Esophagus (tissue), 2 donors: ENCODE data around the gene MLYCD. TPM values are rescaled to one million over a fixed set of nuclear protein-coding genes. Genes with fewer than 3 reads are reported as not detected.

Source experiments
- H3K27ac ChIP-seq, 2 donors: one replicate each; pipeline ENCODE4 v1.5.1; 2013; ENCODE audit warnings: low read depth in 2 of 2, mild to moderate bottlenecking in 2 of 2, inconsistent platforms in 1 of 2, low read length in 1 of 2, moderate library complexity in 1 of 2
- H3K27me3 ChIP-seq, 2 donors: one replicate each; pipeline ENCODE4 v1.6.1; 2013; ENCODE audit warnings: low read length in 2 of 2, control low read depth in 1 of 2, mild to moderate bottlenecking in 1 of 2; ENCODE audit not compliant: insufficient read depth in 2 of 2, control insufficient read depth in 1 of 2
- H3K36me3 ChIP-seq, 2 donors: one replicate each; pipeline ENCODE4 v1.6.1; 2013; ENCODE audit warnings: low read length in 1 of 2; ENCODE audit not compliant: control insufficient read depth in 2 of 2, insufficient read depth in 2 of 2
- H3K4me1 ChIP-seq, 2 donors: one replicate each; pipeline ENCODE4 v1.6.1; 2013; ENCODE audit warnings: low read length in 1 of 2; ENCODE audit not compliant: control insufficient read depth in 2 of 2, insufficient read depth in 2 of 2
- H3K4me3 ChIP-seq, 2 donors: one replicate each; pipeline ENCODE4 v1.5.1; 2013; ENCODE audit warnings: low read length in 2 of 2, mild to moderate bottlenecking in 2 of 2, low read depth in 1 of 2, moderate library complexity in 1 of 2
- H3K9me3 ChIP-seq, 2 donors: one replicate each; pipeline ENCODE4 v1.6.1; 2013; ENCODE audit warnings: mild to moderate bottlenecking in 2 of 2, low read depth in 1 of 2, low read length in 1 of 2, moderate library complexity in 1 of 2; ENCODE audit not compliant: control insufficient read depth in 2 of 2, insufficient read depth in 1 of 2
- WGBS, 2 donors: extraction: QIAGEN DNeasy Blood & Tissue Kit; methylation state at CpG; one replicate each; pipeline ENCODE4 v1.1.7; 2013; 5-methylcytosine and 5-hydroxymethylcytosine counted together
- polyA plus RNA-seq, 2 donors: library from polyadenylated mRNA; stranded (reverse); fragments of 200-250 nt; gene quantifications; one replicate each; pipeline ENCODE4 v1.2.3, GENCODE V29; 2013
- donor health status: healthy with polysubstance abuse.
- donor health status: Bipolar disorder and iron deficiency.

The MLYCD gene
- polyA plus RNA-seq, 2 donors = 1.6 to 2.4 TPM

GRCh38 chr16:83973077-83973476 lies 74.2 kb downstream of the MLYCD start:
- H3K36me3 ChIP-seq = no peaks in the 10 kb centered on the region
- H3K27me3 ChIP-seq = no peaks in the 10 kb centered on the region
- H3K4me3 ChIP-seq = no peak overlapping the region
- no peak overlapping the region for H3K27ac ChIP-seq
- H3K4me1 ChIP-seq = no peaks in the 10 kb centered on the region
- H3K9me3 ChIP-seq = peaks cover 0 to 1% of the 10 kb centered on the region in 2 donors
- 76 to 82% methylated on average over 10 of the region's 10 CpGs for WGBS, 2 donors

DNA sequence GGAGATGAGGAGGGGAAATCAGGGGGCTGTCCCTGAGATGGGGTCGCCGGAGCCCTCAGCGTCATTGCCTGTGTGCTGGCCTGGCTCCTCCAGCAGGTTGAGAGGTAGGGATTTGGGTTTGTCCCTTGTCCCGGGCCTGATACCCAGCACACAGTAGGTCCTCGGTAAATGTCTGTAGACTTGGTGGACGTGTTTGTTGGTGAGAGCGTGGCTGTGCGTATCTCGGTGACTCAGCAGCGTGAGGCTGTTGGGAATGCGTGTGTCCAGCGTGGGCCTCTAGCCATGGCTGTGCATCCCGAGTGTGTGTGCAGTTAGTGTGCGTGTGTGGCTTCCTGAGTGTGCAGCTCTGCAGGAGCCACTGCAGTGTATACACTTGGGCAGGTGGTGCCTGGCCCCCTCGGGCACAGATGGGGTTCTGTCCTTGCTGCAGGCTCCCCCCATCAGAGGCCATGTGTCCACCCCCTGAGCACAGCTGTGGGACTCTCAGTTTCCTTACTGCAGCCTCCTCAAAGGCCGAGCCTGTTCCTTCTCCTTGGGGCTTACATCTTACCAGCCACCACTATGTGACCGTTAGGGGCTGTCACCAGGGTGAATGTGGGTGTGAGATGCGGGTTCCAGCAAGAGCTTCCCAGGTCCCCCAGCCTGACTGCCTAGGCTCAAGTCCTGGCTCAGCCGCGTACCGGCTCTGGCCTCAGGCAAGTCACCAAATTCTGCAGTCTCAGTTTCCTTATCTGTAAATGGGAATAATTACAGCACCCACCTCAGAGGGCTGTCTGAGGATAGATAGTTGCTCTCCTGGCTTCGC lies 74.9 kb downstream of the MLYCD start:
- Histone ChIP-seq H3K27ac (no peak overlapping the region), H3K4me1 (no peaks in the 10 kb centered on the region), H3K9me3 (peaks cover 0 to 7% of the 10 kb centered on the region in 2 donors), H3K4me3 (no peak overlapping the region), H3K27me3 (no peaks in the 10 kb centered on the region), H3K36me3 (no peaks in the 10 kb centered on the region)
- WGBS, 2 donors = 80 to 86% methylated on average over 22 of the region's 22 CpGs

GRCh38 chr16:83974475-83974874 lies 75.6 kb downstream of the MLYCD start:
- H3K4me1 ChIP-seq = no peaks in the 10 kb centered on the region
- peaks cover 0 to 7% of the 10 kb centered on the region in 2 donors for H3K9me3 ChIP-seq
- no peak overlapping the region for H3K27ac ChIP-seq
- WGBS, 2 donors = 53 to 56% methylated on average over 7 of the region's 7 CpGs
- no peaks in the 10 kb centered on the region for H3K36me3 ChIP-seq
- no peaks in the 10 kb centered on the region for H3K27me3 ChIP-seq
- no peak overlapping the region for H3K4me3 ChIP-seq

GRCh38 chr16:83975590-83976260 lies 76.8 kb downstream of the MLYCD start:
- Histone ChIP-seq H3K27ac (no peak overlapping the region), H3K4me1 (no peaks in the 10 kb centered on the region), H3K36me3 (no peaks in the 10 kb centered on the region), H3K4me3 (no peak overlapping the region), H3K9me3 (peaks cover 0 to 7% of the 10 kb centered on the region in 2 donors), H3K27me3 (no peaks in the 10 kb centered on the region)
- 75 to 79% methylated on average over 15 of the region's 15 CpGs for WGBS, 2 donors

Other genes with a start within 250 kb of the MLYCD start
- 10 to 100 TPM; 46.2 to 80.6 TPM for gene HSBP1, start 91.1 kb upstream of the MLYCD start, polyA plus RNA-seq
- gene OSGIN1, start 54.1 kb downstream of the MLYCD start, polyA plus RNA-seq = 1 to 10 TPM; 6.0 to 8.3 TPM
- gene NECAB2, start 69.1 kb downstream of the MLYCD start, polyA plus RNA-seq = not detected
- gene SLC38A8, start 143.7 kb downstream of the MLYCD start, polyA plus RNA-seq = under 1 TPM in 1 of 2 donors, not detected in 1; 0.06 TPM
- gene MBTPS1, start 217.8 kb downstream of the MLYCD start, polyA plus RNA-seq = 10 to 100 TPM; 23.1 to 25.6 TPM
- gene HSDL1, start 246.1 kb downstream of the MLYCD start, polyA plus RNA-seq = 1 to 10 TPM; 6.3 to 9.7 TPM
- gene DNAAF1, start 246.2 kb downstream of the MLYCD start, polyA plus RNA-seq = under 1 TPM; 0.20 to 0.39 TPM